AG04449 (cell line): ENCODE measurements around the gene CYLD.

Source experiments
- CTCF ChIA-PET: fragments of 350-600 bp; formaldehyde crosslinking; extraction: SDS; loops from one replicate; lab custom pipeline; 2021; ENCODE audit warnings: antibody characterized with exemption; lab: Yijun Ruan, JAX
- POLR2A ChIA-PET: fragments of 400-600, 350-600 bp; formaldehyde crosslinking; extraction: SDS; loops from one replicate; lab custom pipeline; 2020; ENCODE audit warnings: antibody characterized with exemption, inconsistent platforms; lab: Yijun Ruan, JAX
- DNase-seq: peaks from one replicate; pipeline ENCODE4 v3.0.0-alpha.2; 2010; ENCODE audit warnings: low read depth, low spot score
- H3K4me3 ChIP-seq: 2 replicates; pipeline ENCODE4 v1.5.1; 2011; ENCODE audit warnings: low read depth, mild to moderate bottlenecking, control low read depth, low read length
- CTCF ChIP-seq: IDR thresholded peaks from one replicate; pipeline ENCODE4 v1.5.1; 2011; ENCODE audit warnings: mild to moderate bottlenecking, moderate library complexity, low read length, control low read depth, inconsistent platforms; ENCODE audit not compliant: insufficient read depth; ENCODE audit errors: missing control alignments

CYLD gene

GRCh38 chr16:50816901-50817555 is 75.1 kb downstream of the CYLD start:
- CTCF ChIA-PET, result interaction anchor here (5.8 kb wide), 1 partner anchor 11 kb away, joined by 63 read pairs; no protein-coding TSS in a partner anchor
- no peak for TF ChIP-seq CTCF
- no peak overlapping the region for H3K4me3 ChIP-seq
- no peak for DNase-seq
- POLR2A ChIA-PET, result no interaction called here

- DNase-seq, result no peak
- no peak overlapping the region for H3K4me3 ChIP-seq
- no peak for TF ChIP-seq CTCF
- ChIA-PET CTCF (interaction anchor here (5.8 kb wide), 1 partner anchor 13 kb away, joined by 63 read pairs; no protein-coding TSS in a partner anchor), POLR2A (no interaction called here)
Measured at GRCh38 chr16:50818380-50818779, 76.5 kb downstream of the CYLD start.

- no peak for DNase-seq
- CTCF ChIA-PET, result no interaction called here
- H3K4me3 ChIP-seq, result no peak overlapping the region
- no peak for TF ChIP-seq CTCF
- POLR2A ChIA-PET, result no interaction called here
Measured at GRCh38 chr16:50819706-50820105, 77.8 kb downstream of the CYLD start.

- POLR2A ChIA-PET, result no interaction called here
- TF ChIP-seq CTCF, result no peak
- CTCF ChIA-PET, result no interaction called here
- H3K4me3 ChIP-seq, result no peak overlapping the region
- DNase-seq, result no peak
Measured at GRCh38 chr16:50820225-50820624, 78.3 kb downstream of the CYLD start.

- ChIA-PET CTCF (interaction anchor here (0.9 kb wide), 1 partner anchor 15 kb away, joined by 3 read pairs; no protein-coding TSS in a partner anchor), POLR2A (no interaction called here)
- no peak for TF ChIP-seq CTCF
- H3K4me3 ChIP-seq, result no peak overlapping the region
- no peak for DNase-seq
Measured at GRCh38 chr16:50821586-50821985, 79.7 kb downstream of the CYLD start.

GRCh38 chr16:50822671-50823070 is 80.8 kb downstream of the CYLD start:
- H3K4me3 ChIP-seq, result no peak overlapping the region
- ChIA-PET CTCF (interaction anchor here (0.8 to 1.6 kb wide), 3 partner anchors 16 to 18 kb away, joined by 3 to 6 read pairs (median 5); no protein-coding TSS in a partner anchor), POLR2A (no interaction called here)
- TF ChIP-seq CTCF, result no peak
- DNase-seq, result no peak
